AG09309 (cell line): ENCODE measurements around the gene MRPL22.
"Not testable (repeated sequence)": the region's sequence is repeated elsewhere in the genome, so short reads cannot be mapped to it uniquely, and the experiment has no call there.

Experiments
- DNase-seq: peaks from one replicate; pipeline ENCODE4 v3.0.0-alpha.2; 2010; ENCODE audit warnings: low read depth
- H3K4me3 ChIP-seq: 2 replicates; pipeline ENCODE4 v1.5.1; 2011; ENCODE audit warnings: mild to moderate bottlenecking, low read depth, low read length, moderate library complexity; ENCODE audit not compliant: control insufficient read depth
- TF ChIP-seq, protein P1 (sequence below): IDR thresholded peaks from 2 replicates; pipeline ENCODE4 v1.5.1; 2011; ENCODE audit warnings: mild to moderate bottlenecking, low read depth, low read length, inconsistent platforms; ENCODE audit not compliant: insufficient read depth, control insufficient read depth; ENCODE audit errors: missing control alignments

MRPL22 gene

GRCh38 chr5:154970759-154971158 is 29.9 kb downstream of the MRPL22 start:
- no peak for DNase-seq
- no peak overlapping the region for H3K4me3 ChIP-seq
- TF ChIP-seq, protein P1, sequence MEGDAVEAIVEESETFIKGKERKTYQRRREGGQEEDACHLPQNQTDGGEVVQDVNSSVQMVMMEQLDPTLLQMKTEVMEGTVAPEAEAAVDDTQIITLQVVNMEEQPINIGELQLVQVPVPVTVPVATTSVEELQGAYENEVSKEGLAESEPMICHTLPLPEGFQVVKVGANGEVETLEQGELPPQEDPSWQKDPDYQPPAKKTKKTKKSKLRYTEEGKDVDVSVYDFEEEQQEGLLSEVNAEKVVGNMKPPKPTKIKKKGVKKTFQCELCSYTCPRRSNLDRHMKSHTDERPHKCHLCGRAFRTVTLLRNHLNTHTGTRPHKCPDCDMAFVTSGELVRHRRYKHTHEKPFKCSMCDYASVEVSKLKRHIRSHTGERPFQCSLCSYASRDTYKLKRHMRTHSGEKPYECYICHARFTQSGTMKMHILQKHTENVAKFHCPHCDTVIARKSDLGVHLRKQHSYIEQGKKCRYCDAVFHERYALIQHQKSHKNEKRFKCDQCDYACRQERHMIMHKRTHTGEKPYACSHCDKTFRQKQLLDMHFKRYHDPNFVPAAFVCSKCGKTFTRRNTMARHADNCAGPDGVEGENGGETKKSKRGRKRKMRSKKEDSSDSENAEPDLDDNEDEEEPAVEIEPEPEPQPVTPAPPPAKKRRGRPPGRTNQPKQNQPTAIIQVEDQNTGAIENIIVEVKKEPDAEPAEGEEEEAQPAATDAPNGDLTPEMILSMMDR: no peak

DNA sequence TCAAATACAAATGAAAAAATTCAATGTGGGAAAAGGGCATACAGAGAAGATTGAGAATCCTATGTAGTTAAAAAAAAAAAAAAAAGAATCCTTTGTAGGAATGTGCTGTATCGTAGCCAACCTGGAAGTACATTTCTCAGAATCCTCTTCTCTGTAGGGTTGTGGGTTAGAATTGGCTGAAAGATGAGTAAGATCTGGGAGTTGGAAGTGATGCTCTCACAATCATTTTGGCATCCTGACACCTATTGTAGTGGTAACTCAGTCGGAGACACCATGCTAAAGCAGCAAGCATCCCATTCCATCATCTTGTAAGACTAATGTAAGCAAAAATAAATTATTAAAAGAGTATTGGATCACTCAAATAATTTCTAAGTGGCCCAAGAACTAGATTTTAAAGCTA is 30.6 kb downstream of the MRPL22 start:
- TF ChIP-seq, protein P1: no peak
- H3K4me3 ChIP-seq: no peak overlapping the region
- DNase-seq: no peak

DNA sequence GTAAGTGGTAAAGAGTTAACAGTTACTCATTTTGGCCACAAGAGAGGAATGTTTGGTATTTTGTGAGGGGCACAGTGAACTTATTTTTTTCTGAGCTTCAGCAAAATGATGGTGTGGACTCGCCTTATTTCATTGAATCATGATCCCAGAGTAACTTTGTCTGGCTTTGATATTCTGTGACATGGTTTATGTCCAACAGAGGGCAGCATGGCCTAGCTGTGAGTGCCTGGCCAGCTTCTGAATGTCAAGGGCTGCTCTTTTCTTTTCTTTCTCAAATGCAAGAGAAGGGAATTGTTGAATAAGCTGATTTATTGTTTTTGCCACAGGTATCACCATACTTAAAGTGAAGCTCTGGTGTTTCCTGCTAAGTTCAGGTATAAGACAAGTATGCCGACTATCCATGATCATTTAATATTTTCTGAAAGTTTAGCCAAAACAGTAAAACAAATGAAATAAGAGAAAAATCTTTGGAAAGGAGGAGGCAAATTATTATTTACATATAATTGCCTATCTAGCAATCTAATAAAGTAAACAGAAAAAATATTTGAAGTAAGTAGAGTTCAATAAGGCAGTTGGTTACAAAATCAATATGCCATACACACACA is 31.7 kb downstream of the MRPL22 start:
- no peak for DNase-seq
- TF ChIP-seq, protein P1: peak; percentile 76
- no peak overlapping the region for H3K4me3 ChIP-seq

DNA sequence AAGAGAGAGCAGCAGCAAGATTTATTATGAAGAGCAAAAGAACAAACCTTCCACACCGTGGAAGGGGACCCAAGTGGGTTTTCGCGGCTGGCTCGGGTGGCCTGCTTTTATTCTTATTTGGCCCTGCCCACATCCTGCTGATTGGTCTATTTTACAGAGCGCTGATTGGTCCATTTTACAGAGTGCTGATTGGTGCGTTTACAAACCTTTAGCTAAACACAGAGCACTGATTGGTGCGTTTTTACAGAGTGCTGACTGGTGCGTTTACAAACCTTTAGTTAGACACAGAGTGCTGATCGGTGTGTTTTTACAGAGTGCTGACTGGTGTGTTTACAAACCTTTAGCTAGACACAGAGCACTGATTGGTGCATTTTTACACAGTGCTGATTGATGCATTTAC is 35.2 kb downstream of the MRPL22 start:
- DNase-seq, H3K4me3 ChIP-seq: not testable (repeated sequence)

DNA sequence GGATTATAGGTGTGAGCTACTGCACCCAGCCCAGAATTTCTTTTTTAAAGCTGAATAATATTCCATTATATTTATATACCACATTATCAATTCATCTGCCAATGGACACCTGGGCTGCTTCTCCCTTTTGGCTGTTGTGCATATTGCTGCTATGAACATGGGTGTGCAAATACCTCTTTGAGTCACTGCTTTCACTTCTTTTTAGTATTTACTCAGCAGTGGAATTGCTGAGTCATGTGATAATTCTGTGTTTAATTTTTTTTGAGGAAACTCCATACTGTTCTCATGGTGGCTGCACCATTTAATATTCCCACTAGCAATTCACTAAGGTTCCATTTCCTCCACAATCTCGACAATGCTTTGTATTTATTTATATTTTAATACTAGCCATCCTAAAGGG is 36.5 kb downstream of the MRPL22 start:
- TF ChIP-seq, protein P1: no peak
- no peak for DNase-seq
- no peak overlapping the region for H3K4me3 ChIP-seq

GRCh38 chr5:154978294-154978693 is 37.4 kb downstream of the MRPL22 start:
- not testable (repeated sequence) for DNase-seq, H3K4me3 ChIP-seq

DNA sequence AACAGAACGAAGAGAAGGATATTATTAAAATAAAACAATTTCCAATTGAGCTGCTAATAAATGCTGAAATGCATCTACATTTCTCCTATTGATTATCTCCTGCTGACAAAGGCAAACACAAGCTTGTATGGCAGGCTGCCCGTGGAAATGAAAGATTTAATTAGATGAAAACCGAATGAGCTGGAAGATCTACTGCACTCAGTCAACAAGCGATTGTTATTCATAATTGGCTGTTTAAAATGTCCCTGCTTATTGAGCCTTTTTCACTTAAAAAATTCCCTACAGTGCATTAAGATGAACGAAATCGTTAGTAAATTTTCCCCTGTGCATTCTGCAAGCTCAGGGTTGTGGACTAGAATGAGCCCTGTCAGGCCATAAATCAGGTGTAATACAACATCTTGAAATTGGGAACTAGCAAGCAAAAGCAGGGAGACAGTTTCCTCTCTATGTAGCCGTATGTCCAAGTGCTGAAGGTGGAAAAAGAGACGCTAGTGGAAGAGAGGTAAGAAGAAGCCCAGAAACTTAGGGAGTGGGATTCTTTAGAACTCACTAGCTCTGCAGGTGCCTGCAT is 44.2 kb downstream of the MRPL22 start:
- no peak for DNase-seq
- TF ChIP-seq, protein P1: no peak
- no peak overlapping the region for H3K4me3 ChIP-seq

- no peak overlapping the region for H3K4me3 ChIP-seq
- DNase-seq: no peak
- TF ChIP-seq, protein P1: no peak
Measured at GRCh38 chr5:154986151-154986550, 45.3 kb downstream of the MRPL22 start.
